ENCODE measurements around the gene PRKCZ.

DNA sequence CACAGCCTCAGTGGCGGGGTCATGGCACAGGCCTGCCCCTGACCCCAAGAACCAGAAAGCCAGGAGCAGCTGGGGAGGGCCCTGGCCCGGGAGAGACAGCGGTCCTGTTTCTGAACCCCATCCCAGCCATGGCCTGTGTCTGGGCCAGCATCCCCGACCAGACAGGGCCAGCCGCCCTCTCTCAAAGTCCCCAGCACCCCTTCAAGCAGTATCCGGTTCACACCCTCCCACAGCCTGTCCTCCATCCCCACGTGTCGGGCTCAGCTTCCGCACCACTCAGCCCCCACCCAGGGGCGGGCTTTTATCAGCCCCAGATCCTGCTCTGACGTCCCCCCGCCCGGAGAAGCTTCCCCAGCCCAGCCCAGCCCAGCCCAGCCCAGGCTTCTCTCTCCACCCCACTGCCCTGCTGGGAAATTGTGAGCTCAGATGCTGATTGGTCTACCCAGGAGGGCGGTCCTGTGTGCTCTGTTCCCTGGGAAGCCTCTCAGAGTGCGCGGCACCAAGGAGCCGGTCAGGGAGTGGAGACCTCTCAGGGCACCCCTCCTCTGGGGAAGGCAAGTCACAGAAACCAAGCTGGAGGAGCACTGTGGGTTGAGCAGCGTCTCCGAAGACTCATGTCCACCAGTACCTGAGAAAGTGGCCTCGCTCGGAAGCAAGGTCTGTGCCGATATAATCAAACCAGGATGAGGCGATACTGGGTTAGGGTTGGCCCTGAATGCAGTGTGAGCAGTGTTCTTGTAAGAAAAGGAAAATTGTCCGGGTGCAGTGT lies 149.0 kb downstream of the PRKCZ start:
- TF ChIP-seq POLR2AphosphoS5 (IDR thresholded peaks at IDR 0.05; ENCODE audit: low read depth, low read length) (peak; percentile 83), TAF1 (IDR thresholded peaks at IDR 0.05; ENCODE audit: borderline replicate concordance, insufficient read depth, low read length) (peak; percentile 64; the same call in 1 of the 2 replicates)
- TF ChIP-seq, protein P1, sequence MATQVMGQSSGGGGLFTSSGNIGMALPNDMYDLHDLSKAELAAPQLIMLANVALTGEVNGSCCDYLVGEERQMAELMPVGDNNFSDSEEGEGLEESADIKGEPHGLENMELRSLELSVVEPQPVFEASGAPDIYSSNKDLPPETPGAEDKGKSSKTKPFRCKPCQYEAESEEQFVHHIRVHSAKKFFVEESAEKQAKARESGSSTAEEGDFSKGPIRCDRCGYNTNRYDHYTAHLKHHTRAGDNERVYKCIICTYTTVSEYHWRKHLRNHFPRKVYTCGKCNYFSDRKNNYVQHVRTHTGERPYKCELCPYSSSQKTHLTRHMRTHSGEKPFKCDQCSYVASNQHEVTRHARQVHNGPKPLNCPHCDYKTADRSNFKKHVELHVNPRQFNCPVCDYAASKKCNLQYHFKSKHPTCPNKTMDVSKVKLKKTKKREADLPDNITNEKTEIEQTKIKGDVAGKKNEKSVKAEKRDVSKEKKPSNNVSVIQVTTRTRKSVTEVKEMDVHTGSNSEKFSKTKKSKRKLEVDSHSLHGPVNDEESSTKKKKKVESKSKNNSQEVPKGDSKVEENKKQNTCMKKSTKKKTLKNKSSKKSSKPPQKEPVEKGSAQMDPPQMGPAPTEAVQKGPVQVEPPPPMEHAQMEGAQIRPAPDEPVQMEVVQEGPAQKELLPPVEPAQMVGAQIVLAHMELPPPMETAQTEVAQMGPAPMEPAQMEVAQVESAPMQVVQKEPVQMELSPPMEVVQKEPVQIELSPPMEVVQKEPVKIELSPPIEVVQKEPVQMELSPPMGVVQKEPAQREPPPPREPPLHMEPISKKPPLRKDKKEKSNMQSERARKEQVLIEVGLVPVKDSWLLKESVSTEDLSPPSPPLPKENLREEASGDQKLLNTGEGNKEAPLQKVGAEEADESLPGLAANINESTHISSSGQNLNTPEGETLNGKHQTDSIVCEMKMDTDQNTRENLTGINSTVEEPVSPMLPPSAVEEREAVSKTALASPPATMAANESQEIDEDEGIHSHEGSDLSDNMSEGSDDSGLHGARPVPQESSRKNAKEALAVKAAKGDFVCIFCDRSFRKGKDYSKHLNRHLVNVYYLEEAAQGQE (IDR thresholded peaks at IDR 0.05; ENCODE audit: insufficient read depth in 1 of 2, low read depth in 2 of 2, low read length in 2 of 2), result no peak

Data from PFSK-1 (cell line).